IMR-90 (cell line): ENCODE results near the gene OTUD7B.

Source experiments
- CTCF ChIP-seq: conservative IDR thresholded peaks from 2 replicates; pipeline ENCODE4 v1.5.1; 2012; ENCODE audit warnings: mild to moderate bottlenecking, low read depth, low read length, improper control_type of control experiment
- ELK1 ChIP-seq: fragments of 150-350 bp; IDR thresholded peaks from 2 replicates; pipeline ENCODE4 v1.6.1; 2016; ENCODE audit warnings: low read depth, mild to moderate bottlenecking, low read length, moderate library complexity, borderline replicate concordance
- FOS ChIP-seq: fragments of 150-350 bp; IDR thresholded peaks from 2 replicates; pipeline ENCODE4 v1.6.1; 2016; ENCODE audit warnings: low read depth, low read length
- POLR2A ChIP-seq: IDR thresholded peaks from 2 replicates; pipeline ENCODE4 v1.6.1; 2012; ENCODE audit warnings: mild to moderate bottlenecking, low read depth, low read length

DNA sequence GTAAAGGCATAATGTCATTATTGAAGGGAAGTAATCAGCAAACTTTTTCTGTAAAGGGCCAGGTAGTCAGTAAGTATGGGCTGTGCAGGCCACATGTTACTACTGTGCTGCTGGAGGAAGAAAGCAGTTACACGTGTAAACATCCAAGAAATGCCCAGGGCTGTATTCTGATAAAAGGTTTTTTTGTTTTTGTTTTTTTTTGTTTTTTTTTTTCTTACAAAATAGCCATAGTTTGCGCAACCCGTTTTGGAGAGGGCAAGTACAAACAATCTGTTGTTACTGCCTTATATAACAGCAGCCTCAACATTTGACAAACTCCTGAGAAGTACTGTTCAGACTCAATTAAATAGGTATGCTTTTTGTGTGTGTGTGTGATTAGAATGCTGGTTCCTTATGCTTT is 47.2 kb downstream of the OTUD7B start:
- no peak for TF ChIP-seq POLR2A
- TF ChIP-seq FOS, result no peak
- no peak for TF ChIP-seq CTCF
- TF ChIP-seq ELK1, result no peak
